SK-N-SH (cell line): ENCODE measurements around the gene MED12.

Source experiments
- CHD2 ChIP-seq: fragments of 150-350 bp; IDR thresholded peaks from 2 replicates; pipeline ENCODE4 v1.6.1; 2018; ENCODE audit warnings: low read length; ENCODE audit not compliant: partially characterized antibody
- EP300 ChIP-seq, 2 experiments: IDR thresholded peaks; 2 replicates each; pipeline versions ENCODE4 v1.4.0 to v1.6.1; 2012; ENCODE audit warnings: borderline replicate concordance in 1 of 2, low read depth in 1 of 2, low read length in 1 of 2
- JUND ChIP-seq: IDR thresholded peaks from 2 replicates; pipeline ENCODE4 v1.4.0; 2012
- NFIC ChIP-seq: IDR thresholded peaks from 2 replicates; pipeline ENCODE4 v1.4.0; 2012; ENCODE audit warnings: borderline replicate concordance
- POLR2AphosphoS5 ChIP-seq: IDR thresholded peaks from 2 replicates; pipeline ENCODE4 v1.6.1; 2012; ENCODE audit warnings: low read depth, low read length
- RFX5 ChIP-seq: IDR thresholded peaks from 2 replicates; pipeline ENCODE4 v1.6.1; 2012; ENCODE audit warnings: mild to moderate bottlenecking, improper control_type of control experiment, low read length
- SMC3 ChIP-seq: IDR thresholded peaks from 2 replicates; pipeline ENCODE4 v1.6.1; 2012; ENCODE audit warnings: low read depth, low read length, improper control_type of control experiment
- TAF1 ChIP-seq: IDR thresholded peaks from 2 replicates; pipeline ENCODE4 v1.6.1; 2012; ENCODE audit warnings: low read depth, mild to moderate bottlenecking, low read length, moderate library complexity, borderline replicate concordance
- YY1 ChIP-seq: IDR thresholded peaks from 2 replicates; pipeline ENCODE4 v1.4.0; 2012; ENCODE audit warnings: low read depth, mild to moderate bottlenecking
- TF ChIP-seq, protein P1 (sequence below): fragments of 200-600 bp; sonication (generic); IDR thresholded peaks from 2 replicates; pipeline ENCODE4 v1.6.1; 2017; ENCODE audit warnings: antibody characterized with exemption, mild to moderate bottlenecking, moderate library complexity
- TF ChIP-seq, protein P2 (sequence below): IDR thresholded peaks from 2 replicates; pipeline ENCODE4 v1.4.0; 2012; ENCODE audit warnings: low read depth
- TF ChIP-seq, protein P3 (sequence below): IDR thresholded peaks from 2 replicates; pipeline ENCODE4 v1.6.1; 2012; ENCODE audit warnings: mild to moderate bottlenecking, low read depth, low read length, moderate library complexity
- TF ChIP-seq, protein P4 (sequence below): IDR thresholded peaks from 2 replicates; pipeline ENCODE4 v1.4.0; 2012; ENCODE audit warnings: low read depth, borderline replicate concordance

DNA sequence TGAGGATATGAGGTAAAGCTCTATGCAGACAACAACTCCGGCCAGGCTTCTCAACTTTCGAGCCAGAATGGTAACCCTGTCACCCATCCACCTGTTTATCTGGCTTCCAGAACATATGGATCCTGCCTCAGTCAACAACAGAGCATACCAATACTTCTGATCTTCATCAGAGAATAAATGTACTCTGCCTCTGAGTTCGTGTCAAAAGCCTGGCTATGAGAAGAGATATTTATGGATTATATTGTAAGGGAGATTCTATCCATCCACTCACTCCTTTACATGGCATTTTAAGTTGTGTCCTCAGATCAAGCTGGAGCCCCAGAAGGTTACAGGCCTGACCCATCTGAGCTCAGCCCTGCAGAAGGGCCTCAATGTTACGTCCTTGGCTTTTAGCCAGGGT, 32.5 kb upstream of the MED12 start:
- TF ChIP-seq TAF1 (no peak), POLR2AphosphoS5 (no peak), JUND (no peak), RFX5 (no peak), EP300 (IDR thresholded peaks at IDR 0.05; ENCODE audit: borderline replicate concordance in 1 of 2, low read depth in 1 of 2, low read length in 1 of 2) (no peak), CHD2 (no peak), YY1 (no peak), SMC3 (no peak), NFIC (no peak)
- TF ChIP-seq, protein P1, sequence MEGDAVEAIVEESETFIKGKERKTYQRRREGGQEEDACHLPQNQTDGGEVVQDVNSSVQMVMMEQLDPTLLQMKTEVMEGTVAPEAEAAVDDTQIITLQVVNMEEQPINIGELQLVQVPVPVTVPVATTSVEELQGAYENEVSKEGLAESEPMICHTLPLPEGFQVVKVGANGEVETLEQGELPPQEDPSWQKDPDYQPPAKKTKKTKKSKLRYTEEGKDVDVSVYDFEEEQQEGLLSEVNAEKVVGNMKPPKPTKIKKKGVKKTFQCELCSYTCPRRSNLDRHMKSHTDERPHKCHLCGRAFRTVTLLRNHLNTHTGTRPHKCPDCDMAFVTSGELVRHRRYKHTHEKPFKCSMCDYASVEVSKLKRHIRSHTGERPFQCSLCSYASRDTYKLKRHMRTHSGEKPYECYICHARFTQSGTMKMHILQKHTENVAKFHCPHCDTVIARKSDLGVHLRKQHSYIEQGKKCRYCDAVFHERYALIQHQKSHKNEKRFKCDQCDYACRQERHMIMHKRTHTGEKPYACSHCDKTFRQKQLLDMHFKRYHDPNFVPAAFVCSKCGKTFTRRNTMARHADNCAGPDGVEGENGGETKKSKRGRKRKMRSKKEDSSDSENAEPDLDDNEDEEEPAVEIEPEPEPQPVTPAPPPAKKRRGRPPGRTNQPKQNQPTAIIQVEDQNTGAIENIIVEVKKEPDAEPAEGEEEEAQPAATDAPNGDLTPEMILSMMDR, result no peak
- TF ChIP-seq, protein P2, sequence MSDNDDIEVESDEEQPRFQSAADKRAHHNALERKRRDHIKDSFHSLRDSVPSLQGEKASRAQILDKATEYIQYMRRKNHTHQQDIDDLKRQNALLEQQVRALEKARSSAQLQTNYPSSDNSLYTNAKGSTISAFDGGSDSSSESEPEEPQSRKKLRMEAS, result no peak
- TF ChIP-seq, protein P3, sequence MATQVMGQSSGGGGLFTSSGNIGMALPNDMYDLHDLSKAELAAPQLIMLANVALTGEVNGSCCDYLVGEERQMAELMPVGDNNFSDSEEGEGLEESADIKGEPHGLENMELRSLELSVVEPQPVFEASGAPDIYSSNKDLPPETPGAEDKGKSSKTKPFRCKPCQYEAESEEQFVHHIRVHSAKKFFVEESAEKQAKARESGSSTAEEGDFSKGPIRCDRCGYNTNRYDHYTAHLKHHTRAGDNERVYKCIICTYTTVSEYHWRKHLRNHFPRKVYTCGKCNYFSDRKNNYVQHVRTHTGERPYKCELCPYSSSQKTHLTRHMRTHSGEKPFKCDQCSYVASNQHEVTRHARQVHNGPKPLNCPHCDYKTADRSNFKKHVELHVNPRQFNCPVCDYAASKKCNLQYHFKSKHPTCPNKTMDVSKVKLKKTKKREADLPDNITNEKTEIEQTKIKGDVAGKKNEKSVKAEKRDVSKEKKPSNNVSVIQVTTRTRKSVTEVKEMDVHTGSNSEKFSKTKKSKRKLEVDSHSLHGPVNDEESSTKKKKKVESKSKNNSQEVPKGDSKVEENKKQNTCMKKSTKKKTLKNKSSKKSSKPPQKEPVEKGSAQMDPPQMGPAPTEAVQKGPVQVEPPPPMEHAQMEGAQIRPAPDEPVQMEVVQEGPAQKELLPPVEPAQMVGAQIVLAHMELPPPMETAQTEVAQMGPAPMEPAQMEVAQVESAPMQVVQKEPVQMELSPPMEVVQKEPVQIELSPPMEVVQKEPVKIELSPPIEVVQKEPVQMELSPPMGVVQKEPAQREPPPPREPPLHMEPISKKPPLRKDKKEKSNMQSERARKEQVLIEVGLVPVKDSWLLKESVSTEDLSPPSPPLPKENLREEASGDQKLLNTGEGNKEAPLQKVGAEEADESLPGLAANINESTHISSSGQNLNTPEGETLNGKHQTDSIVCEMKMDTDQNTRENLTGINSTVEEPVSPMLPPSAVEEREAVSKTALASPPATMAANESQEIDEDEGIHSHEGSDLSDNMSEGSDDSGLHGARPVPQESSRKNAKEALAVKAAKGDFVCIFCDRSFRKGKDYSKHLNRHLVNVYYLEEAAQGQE, result no peak
- TF ChIP-seq, protein P4, sequence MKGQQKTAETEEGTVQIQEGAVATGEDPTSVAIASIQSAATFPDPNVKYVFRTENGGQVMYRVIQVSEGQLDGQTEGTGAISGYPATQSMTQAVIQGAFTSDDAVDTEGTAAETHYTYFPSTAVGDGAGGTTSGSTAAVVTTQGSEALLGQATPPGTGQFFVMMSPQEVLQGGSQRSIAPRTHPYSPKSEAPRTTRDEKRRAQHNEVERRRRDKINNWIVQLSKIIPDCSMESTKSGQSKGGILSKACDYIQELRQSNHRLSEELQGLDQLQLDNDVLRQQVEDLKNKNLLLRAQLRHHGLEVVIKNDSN, result no peak
